OCI-LY7 (cell line): ENCODE measurements around the gene BACH2.

Experiments
- EZH2phosphoT487 ChIP-seq: fragments of 200-600 bp; sonication (generic); IDR thresholded peaks from 2 replicates; pipeline ENCODE4 v1.6.1; 2018; ENCODE audit warnings: low read depth, borderline replicate concordance, mild to moderate bottlenecking, mixed run types, antibody characterized with exemption, low read length, moderate library complexity, mixed read lengths
- TF ChIP-seq, protein P1 (sequence below): fragments of 200-600 bp; sonication (generic); conservative IDR thresholded peaks from 2 replicates; pipeline ENCODE4 v1.5.1; 2014; ENCODE audit warnings: mild to moderate bottlenecking, antibody characterized with exemption, low read length, moderate library complexity, mixed read lengths

DNA sequence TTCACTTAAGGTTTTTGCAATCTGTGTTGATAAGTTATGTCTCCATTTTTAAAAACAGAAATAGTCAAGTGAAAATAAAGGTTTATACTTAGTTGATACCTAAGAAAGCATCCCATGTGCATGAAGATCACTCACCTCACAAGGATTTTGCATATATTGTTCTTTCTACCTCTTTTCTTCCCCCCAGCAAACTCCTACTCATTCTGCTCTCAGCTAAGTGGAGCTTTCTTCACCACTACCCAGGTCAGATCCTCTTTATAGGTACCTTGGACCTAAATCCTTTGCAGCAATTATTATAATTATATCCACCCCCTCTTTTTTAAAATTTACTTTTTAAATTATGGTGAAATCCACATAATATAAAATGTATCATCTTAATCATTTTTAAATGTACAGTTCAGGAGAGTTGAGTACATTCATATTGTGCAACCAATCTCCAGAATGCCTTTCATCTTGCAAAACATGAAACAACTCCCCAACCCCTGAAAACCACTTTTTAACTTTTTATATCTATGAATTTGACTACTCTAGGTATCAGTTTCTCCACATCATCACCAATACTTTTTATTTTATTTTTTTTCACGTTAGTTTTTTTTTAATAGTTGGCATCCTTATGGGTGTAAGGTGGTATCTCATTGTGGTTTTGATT is 9.3 kb upstream of the BACH2 start:
- TF ChIP-seq, protein P1, sequence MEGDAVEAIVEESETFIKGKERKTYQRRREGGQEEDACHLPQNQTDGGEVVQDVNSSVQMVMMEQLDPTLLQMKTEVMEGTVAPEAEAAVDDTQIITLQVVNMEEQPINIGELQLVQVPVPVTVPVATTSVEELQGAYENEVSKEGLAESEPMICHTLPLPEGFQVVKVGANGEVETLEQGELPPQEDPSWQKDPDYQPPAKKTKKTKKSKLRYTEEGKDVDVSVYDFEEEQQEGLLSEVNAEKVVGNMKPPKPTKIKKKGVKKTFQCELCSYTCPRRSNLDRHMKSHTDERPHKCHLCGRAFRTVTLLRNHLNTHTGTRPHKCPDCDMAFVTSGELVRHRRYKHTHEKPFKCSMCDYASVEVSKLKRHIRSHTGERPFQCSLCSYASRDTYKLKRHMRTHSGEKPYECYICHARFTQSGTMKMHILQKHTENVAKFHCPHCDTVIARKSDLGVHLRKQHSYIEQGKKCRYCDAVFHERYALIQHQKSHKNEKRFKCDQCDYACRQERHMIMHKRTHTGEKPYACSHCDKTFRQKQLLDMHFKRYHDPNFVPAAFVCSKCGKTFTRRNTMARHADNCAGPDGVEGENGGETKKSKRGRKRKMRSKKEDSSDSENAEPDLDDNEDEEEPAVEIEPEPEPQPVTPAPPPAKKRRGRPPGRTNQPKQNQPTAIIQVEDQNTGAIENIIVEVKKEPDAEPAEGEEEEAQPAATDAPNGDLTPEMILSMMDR = no peak
- no peak for TF ChIP-seq EZH2phosphoT487
